PFSK-1 (cell line): ENCODE measurements around the gene PSEN1.

ENCODE experiments used
- FOXP2 ChIP-seq: optimal IDR thresholded peaks from 2 replicates; pipeline ENCODE3; 2011; ENCODE audit warnings: borderline replicate concordance, control low read depth, inconsistent platforms; ENCODE audit not compliant: insufficient read depth; ENCODE audit errors: extremely low read length, extremely low read depth
- POLR2AphosphoS5 ChIP-seq: IDR thresholded peaks from 2 replicates; pipeline ENCODE4 v1.6.1; 2012; ENCODE audit warnings: low read depth, mild to moderate bottlenecking, control low read depth, low read length, moderate library complexity
- REST ChIP-seq, 2 experiments: IDR thresholded peaks; 2 replicates each; pipeline versions ENCODE4 v1.6.1 to v1.8.0; 2011 to 2012; ENCODE audit warnings: low read depth in 2 of 2, low read length in 2 of 2, control low read depth in 1 of 2, inconsistent platforms in 1 of 2, mild to moderate bottlenecking in 1 of 2, moderate library complexity in 1 of 2; ENCODE audit not compliant: insufficient read depth in 1 of 2
- SIN3A ChIP-seq: IDR thresholded peaks from 2 replicates; pipeline ENCODE4 v1.6.1; 2012; ENCODE audit warnings: mild to moderate bottlenecking, low read length, moderate library complexity, borderline replicate concordance; ENCODE audit not compliant: insufficient read depth
- TAF1 ChIP-seq: IDR thresholded peaks from 2 replicates; pipeline ENCODE4 v1.6.1; 2012; ENCODE audit warnings: low read length, control low read depth, borderline replicate concordance; ENCODE audit not compliant: insufficient read depth

Gene PSEN1

GRCh38 chr14:73220061-73220460, 83.8 kb downstream of the PSEN1 start:
- no peak for TF ChIP-seq SIN3A
- TF ChIP-seq POLR2AphosphoS5, result no peak
- no peak for TF ChIP-seq TAF1
- TF ChIP-seq FOXP2, result no peak

- TF ChIP-seq TAF1 (no peak), FOXP2 (no peak), POLR2AphosphoS5 (no peak), SIN3A (no peak), REST (IDR thresholded peaks at IDR 0.05; ENCODE audit: insufficient read depth in 1 of 2, low read depth in 2 of 2, low read length in 2 of 2) (no peak)
These were observed 84.3 kb downstream of the PSEN1 start for GRCh38 chr14:73220634-73221033.

- TF ChIP-seq TAF1 (no peak), REST (IDR thresholded peaks at IDR 0.05; ENCODE audit: insufficient read depth in 1 of 2, low read depth in 2 of 2, low read length in 2 of 2) (no peak), FOXP2 (no peak), POLR2AphosphoS5 (no peak), SIN3A (no peak)
These were observed 85.6 kb downstream of the PSEN1 start for GRCh38 chr14:73221945-73222344.

GRCh38 chr14:73223049-73223448, 86.7 kb downstream of the PSEN1 start:
- no peak for TF ChIP-seq REST (IDR thresholded peaks at IDR 0.05; ENCODE audit: insufficient read depth in 1 of 2, low read depth in 2 of 2, low read length in 2 of 2)
- no peak for TF ChIP-seq TAF1
- no peak for TF ChIP-seq SIN3A
- no peak for TF ChIP-seq FOXP2
- TF ChIP-seq POLR2AphosphoS5, result no peak

- no peak for TF ChIP-seq SIN3A
- TF ChIP-seq POLR2AphosphoS5, result no peak
- no peak for TF ChIP-seq TAF1
- TF ChIP-seq FOXP2, result no peak
- no peak for TF ChIP-seq REST (IDR thresholded peaks at IDR 0.05; ENCODE audit: insufficient read depth in 1 of 2, low read depth in 2 of 2, low read length in 2 of 2)
These were observed 89.2 kb downstream of the PSEN1 start for GRCh38 chr14:73225496-73225895.
